ENCODE results near the gene BACH2. TPM values are rescaled to one million over a fixed set of nuclear protein-coding genes. Genes with fewer than 3 reads are reported as not detected.
"Not testable (repeated sequence)": the region's sequence is repeated elsewhere in the genome, so short reads cannot be mapped to it uniquely, and the experiment has no call there.

The BACH2 gene
- total RNA-seq = 10 to 100 TPM; 73.1 to 78.0 TPM

DNA sequence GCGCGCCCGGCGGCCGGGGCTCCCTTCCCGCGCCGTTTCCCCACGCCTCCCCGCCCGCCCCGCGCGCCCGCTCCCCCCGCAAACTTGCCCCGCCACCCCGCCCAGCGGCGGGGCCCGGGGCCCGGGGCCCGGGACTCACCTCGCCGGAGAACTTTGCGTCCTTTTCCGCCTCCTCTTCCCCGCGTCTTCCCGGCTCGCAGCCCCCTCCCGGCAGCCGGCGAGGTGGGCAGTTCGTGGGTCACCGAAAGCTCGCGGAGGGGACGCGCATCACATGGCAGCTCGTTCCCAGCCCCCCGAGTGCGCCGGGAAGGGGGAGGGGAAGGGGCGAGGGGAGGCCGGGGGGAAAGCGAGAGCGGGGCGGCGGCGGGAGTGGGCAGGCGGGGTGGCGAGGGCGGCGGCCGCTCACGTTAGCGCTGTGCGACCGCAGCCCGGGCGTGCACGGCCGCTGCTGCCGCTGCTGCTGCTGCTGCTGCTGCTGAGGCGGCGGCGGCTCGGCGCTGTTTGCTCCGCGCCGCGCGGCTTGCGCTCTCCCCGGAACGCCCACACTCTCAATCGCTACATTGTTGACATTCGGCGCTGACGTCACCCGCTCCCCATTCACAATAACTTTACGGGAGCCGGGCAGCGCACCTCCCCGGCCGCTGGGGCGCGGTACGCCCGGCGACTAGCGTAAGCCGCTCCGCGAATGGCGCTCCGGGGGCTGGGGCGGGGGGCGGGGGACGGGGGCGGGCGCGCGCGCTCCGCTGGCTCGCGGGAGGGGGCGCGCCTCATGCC lies at the start of gene BACH2:
TSS of gene BACH2 (minus strand) at position 503 of the 774 bp plus-strand sequence. CDS start 287,999 bp downstream, outside the sequence.
- no peaks in the 10 kb centered on the region for H3K27me3 Mint-ChIP-seq
- H3K27ac Mint-ChIP-seq = peak within 1 kb of the TSS; percentile 98
- peak; percentile 94 for DNase-seq
- peak within 1 kb of the TSS; percentile 94 for H3K4me3 Mint-ChIP-seq
- H3K36me3 Mint-ChIP-seq = peaks cover 41% of the 10 kb centered on the region
- no peaks in the 10 kb centered on the region for H3K9me3 Mint-ChIP-seq
- H3K4me1 Mint-ChIP-seq = peaks cover 35% of the 10 kb centered on the region

DNA sequence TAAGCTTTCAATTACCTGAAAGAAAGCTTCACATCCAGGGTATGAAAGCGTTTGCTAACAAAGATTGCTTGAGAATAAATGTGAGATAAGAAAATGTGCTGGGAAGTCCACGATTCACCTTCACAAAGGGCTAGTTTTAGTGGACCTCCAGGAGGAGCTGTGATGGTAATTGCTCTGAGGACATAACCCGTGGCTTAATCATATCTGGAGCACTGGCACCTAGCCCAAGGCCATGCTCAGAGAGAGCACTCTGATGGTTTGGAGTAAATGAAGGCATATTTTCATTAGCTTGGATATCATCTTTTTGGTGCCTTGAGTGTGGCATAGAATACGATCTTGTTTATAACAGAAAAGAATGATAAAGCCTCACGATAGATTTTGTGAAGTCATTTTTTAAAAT lies 46.9 kb upstream of the BACH2 start:
- H3K27ac Mint-ChIP-seq = no peak overlapping the region
- H3K36me3 Mint-ChIP-seq = peaks cover 9% of the 10 kb centered on the region

DNA sequence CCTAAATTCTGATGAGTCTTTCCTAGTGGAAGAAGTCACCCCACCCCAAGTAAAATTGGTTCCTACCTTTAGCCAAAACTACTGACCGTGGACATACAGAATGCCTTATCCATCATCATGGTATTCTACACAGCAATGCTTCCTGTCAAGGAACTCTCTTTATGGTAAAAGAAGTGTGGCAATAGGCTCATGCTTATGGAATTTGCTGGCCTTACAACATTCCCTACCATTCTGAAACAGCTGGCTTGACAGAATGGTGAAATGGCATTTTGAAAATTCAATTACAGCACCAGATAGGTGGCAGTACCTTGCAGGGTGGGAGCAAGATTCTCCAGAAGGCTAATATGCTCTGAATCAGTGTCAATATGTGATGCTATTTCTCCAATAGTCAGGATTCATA lies 41.8 kb upstream of the BACH2 start:
- Mint-ChIP-seq H3K4me3 (no peak overlapping the region), H3K36me3 (peaks cover 19% of the 10 kb centered on the region), H3K27ac (no peak overlapping the region), H3K9me3 (peaks cover 12% of the 10 kb centered on the region), H3K4me1 (no peaks in the 10 kb centered on the region), H3K27me3 (no peaks in the 10 kb centered on the region)
- no peak for DNase-seq

More for the DNA sequence above, 46.9 kb upstream of the BACH2 start:
- no peak for DNase-seq
- peaks cover 15% of the 10 kb centered on the region for H3K4me1 Mint-ChIP-seq
- H3K9me3 Mint-ChIP-seq = peaks cover 5% of the 10 kb centered on the region
- H3K27me3 Mint-ChIP-seq = no peaks in the 10 kb centered on the region
- H3K4me3 Mint-ChIP-seq = no peak overlapping the region

DNA sequence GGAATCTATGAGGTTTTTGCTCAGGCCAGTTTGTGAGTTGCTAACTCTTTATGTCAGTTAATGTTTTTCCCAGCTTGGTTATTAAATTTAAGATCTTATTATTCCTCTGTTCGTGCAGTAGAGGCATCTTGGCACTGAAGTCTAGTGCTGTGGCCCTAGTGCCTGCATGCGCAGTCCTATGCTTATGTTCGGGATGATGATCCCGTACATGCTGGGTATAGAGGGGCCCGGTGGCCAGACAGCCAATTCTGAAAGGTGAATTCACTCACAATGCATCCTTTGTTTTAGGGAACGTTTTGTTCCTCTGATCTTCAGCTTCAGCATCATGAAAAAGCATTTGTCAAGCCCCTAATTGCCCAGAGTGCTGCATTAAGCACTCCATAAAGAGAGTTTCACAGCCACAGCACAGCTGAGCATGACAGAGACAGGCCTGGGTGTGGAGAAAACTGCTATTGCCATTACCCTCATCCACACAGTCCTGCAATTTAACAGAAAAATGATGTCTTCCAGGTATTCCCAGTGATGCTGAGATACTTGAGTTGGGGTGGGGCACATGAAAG lies 39.8 kb upstream of the BACH2 start:
- Mint-ChIP-seq H3K27ac (no peak overlapping the region), H3K4me3 (no peak overlapping the region), H3K4me1 (no peaks in the 10 kb centered on the region), H3K27me3 (no peaks in the 10 kb centered on the region), H3K36me3 (peaks cover 22% of the 10 kb centered on the region), H3K9me3 (peaks cover 12% of the 10 kb centered on the region)
- no peak for DNase-seq

DNA sequence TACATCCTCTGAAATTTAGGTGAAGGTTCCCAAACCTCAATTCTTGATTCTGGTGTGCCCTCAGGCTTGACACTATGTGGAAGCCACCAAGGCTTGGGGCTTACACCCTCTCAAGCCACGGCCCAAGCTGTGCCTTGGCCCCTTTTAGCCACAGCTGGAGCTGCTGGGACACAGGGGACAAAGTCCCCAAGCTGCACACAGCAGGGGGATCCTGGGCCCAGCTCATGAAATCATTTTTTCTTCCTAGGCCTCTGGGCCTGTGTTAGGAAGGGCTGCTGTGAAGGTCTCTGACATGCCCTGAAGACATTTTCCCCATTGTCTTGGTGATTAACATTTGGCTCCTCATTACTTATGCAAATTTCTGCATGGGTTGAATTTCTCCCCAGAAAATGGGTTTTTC lies 37.3 kb upstream of the BACH2 start:
- Mint-ChIP-seq H3K27ac (no peak overlapping the region), H3K9me3 (peaks cover 7% of the 10 kb centered on the region), H3K36me3 (peaks cover 16% of the 10 kb centered on the region), H3K27me3 (no peaks in the 10 kb centered on the region), H3K4me3 (no peak overlapping the region), H3K4me1 (peaks cover 2% of the 10 kb centered on the region)
- DNase-seq = no peak

DNA sequence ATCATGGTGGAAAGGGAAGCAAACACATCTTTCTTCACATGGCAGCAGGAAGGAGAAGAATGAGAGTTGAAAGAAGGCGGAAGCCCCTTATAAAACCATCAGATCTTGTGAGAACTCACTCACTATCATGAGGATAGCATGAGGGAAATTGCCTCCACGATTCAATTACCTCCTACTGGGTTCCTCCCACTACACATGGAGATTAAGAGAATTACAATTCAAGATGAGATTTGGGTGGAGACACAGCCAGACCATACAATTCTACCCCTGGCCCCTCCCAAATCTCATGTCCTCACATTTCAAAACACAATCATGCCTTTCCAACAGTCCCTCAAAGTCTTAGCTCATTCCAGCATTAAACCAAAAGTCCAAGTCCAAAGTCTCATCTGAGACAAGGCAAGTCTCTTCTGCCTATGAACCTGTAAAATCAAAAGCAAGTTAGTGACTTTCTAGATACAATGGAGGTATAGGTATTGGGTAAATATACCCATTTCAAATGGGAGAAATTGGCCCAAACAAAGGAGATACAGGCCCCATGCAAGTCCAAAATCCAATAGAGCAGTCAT lies 36.4 kb upstream of the BACH2 start:
- not testable (repeated sequence) for DNase-seq, H3K9me3 Mint-ChIP-seq, H3K27ac Mint-ChIP-seq, H3K4me1 Mint-ChIP-seq, H3K4me3 Mint-ChIP-seq, H3K27me3 Mint-ChIP-seq
- H3K36me3 Mint-ChIP-seq = peaks cover 16% of the 10 kb centered on the region

DNA sequence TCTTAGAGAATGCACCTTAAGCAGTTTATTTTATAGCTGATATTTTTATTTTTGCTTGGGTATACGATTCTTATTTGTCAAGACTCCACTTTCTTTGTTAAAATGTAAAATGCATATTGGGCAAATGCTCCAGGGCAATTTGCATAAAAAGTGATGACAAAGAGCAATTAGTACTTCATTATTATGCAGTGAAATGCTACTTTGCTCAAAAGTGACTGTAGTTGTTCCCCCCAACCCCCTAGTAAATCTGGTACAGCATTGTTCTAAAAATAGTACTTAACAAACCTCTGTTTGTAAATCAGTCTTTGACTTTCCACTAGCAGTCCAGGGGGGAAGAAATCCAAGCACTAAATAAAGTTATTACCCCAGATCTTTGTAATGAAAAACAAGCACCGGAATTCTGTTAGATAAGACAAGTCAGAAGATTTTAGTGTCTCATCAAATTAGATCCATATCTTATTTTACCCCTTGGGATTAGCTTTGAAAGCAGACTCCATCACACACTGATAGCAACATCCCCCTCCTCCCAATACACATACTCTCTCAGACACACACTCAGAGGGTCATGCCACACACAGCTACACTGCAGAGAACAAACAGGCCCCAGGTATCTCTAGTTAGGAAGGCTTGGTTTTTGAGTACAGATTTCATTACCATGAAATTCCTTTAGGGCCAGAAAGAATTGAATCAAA lies 32.9 kb upstream of the BACH2 start:
- Mint-ChIP-seq H3K4me3 (no peak overlapping the region), H3K4me1 (peaks cover 26% of the 10 kb centered on the region), H3K9me3 (peaks cover 4% of the 10 kb centered on the region), H3K27me3 (no peaks in the 10 kb centered on the region), H3K27ac (no peak overlapping the region), H3K36me3 (peaks cover 10% of the 10 kb centered on the region)
- no peak for DNase-seq

DNA sequence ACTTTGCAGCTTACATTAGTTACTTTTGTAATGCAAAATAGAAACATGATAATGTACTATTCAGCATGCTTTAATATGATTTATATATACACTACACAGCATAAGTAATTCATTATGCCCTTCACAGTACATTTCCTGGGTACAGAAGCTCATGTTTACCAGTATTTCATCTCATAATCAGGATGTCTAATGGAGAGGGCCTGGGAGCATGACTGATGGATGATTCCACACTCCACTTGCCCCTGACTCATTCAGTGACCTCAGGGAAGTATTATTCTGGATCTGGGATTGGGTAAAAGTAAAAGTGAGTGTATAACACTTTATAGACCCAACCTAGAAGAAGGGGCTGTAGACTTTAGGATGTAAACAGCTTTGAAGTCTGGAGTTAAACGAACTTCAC lies 31.4 kb upstream of the BACH2 start:
- peaks cover 2% of the 10 kb centered on the region for H3K36me3 Mint-ChIP-seq
- no peak for DNase-seq
- H3K27me3 Mint-ChIP-seq = no peaks in the 10 kb centered on the region
- peaks cover 33% of the 10 kb centered on the region for H3K4me1 Mint-ChIP-seq
- H3K9me3 Mint-ChIP-seq = no peaks in the 10 kb centered on the region
- no peak overlapping the region for H3K4me3 Mint-ChIP-seq
- H3K27ac Mint-ChIP-seq = no peak overlapping the region

DNA sequence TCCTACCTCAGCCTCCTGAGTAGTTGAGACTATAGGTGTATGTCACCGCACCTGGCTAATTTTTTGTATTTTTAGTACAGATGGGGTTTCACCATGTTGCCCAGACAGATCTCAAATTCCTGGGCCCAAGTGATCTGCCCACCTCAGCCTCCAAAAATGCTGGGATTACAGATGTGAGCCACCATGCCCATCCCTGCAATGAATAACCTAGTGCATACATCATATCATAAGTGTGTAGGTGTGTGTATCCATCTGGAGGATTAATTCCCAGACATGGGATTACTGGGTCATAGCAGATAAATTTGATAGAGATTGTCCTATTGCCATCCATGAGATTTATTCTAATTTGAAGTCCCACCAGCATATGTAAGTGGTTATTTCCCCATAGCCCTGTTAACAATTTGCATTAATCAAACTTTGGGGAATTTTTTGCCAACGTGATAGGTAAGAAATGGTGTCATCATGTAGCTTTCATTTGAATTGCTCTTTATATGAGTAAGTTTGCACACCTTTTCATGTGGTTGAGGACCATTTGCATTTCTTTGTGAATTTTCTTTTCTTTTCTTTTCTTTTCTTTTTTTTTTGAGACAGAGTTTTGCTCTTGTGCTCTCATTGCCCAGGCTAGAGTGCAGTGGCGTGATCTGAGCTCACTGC lies 29.9 kb upstream of the BACH2 start:
- DNase-seq = peak; percentile 17
- Mint-ChIP-seq H3K27ac (peak overlapping the region; percentile 72), H3K4me3 (no peak overlapping the region), H3K27me3 (no peaks in the 10 kb centered on the region), H3K36me3 (peaks cover 7% of the 10 kb centered on the region), H3K4me1 (peaks cover 37% of the 10 kb centered on the region), H3K9me3 (no peaks in the 10 kb centered on the region)

DNA sequence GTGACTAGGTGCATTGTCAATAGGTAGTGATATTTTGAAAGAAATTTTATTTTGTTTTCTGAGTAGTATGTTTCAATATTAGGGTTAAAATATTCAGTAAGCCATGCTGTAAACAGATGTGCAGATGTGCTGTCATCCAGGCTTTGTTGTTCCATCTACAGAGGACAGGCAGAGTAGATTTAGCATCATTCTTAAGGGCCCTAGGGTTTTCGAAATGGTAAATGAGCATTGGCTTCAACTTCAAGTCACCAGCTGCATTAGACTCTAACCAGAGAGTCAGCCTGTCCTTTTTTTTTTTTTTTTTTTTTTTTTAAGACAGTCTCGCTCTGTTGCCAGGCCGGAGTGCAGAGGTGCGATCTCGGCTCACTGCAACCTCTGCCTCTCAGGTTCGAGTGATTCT lies 27.1 kb upstream of the BACH2 start:
- Mint-ChIP-seq H3K36me3 (peaks cover 11% of the 10 kb centered on the region), H3K27ac (no peak overlapping the region), H3K27me3 (no peaks in the 10 kb centered on the region), H3K4me1 (peaks cover 62% of the 10 kb centered on the region), H3K9me3 (peaks cover 2% of the 10 kb centered on the region), H3K4me3 (no peak overlapping the region)
- no peak for DNase-seq

DNA sequence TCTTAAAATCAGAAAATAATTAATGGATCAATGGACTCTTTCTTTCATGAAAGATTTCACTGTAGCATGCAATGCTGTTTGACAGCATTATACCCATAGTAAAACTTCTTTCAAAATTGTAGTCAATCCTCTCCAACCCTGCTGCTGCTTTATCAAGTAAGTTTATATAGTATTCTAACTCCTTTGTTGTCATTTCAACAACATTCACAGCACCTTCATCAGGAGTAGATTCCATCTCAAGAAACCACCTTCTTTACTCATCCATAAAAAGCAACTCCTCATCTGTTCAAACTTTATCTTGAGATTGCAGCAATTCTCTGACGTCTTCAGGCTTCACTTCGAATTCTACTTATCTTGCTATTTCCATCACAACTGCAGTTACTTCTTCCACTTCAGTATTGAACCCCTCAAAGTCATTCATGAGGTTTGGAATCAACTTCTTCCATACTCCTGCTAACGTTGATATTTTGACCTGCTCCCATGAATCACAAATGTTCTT lies 26.4 kb upstream of the BACH2 start:
- no peaks in the 10 kb centered on the region for H3K27me3 Mint-ChIP-seq
- no peak for DNase-seq
- H3K4me3 Mint-ChIP-seq = no peak overlapping the region
- H3K36me3 Mint-ChIP-seq = peaks cover 11% of the 10 kb centered on the region
- H3K9me3 Mint-ChIP-seq = peaks cover 2% of the 10 kb centered on the region
- no peak overlapping the region for H3K27ac Mint-ChIP-seq
- H3K4me1 Mint-ChIP-seq = peaks cover 60% of the 10 kb centered on the region

DNA sequence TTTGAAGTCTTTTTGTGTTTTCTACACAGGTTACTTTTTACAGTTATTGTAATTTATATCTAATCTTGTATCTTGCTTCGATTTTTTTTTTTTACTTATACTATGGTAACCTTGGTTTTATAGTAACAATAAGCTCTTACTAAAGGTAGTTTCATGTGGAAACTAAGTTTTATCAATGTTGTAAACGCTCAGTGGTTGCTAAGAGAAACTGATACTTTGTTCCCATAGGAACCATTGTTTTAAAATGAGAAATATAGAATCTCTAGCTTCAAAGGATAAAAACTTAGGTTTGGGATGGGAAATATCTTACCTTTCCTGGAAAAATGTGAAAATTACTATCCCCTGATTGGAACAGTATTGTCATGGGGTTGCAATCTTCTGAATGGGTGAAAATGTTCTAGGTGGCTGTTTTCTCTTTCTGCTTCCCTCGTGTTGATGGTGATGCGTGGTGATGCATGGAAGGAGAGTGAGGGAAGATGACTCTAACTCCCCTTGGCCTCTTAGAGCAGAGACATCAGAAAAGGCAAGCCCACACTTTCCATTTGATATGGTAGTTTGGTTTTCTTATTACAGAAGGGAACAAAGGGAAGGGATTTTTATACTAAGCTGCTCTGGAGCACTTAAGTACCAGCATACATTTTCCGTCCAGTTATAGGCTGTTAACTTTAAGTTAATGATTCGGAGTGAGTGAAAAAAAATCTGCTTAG lies 23.5 kb upstream of the BACH2 start:
- Mint-ChIP-seq H3K36me3 (peaks cover 11% of the 10 kb centered on the region), H3K27me3 (no peaks in the 10 kb centered on the region), H3K4me3 (peak overlapping the region; percentile 38), H3K27ac (peak overlapping the region; percentile 91), H3K4me1 (peaks cover 44% of the 10 kb centered on the region), H3K9me3 (peaks cover 2% of the 10 kb centered on the region)
- peak; percentile 41 for DNase-seq

DNA sequence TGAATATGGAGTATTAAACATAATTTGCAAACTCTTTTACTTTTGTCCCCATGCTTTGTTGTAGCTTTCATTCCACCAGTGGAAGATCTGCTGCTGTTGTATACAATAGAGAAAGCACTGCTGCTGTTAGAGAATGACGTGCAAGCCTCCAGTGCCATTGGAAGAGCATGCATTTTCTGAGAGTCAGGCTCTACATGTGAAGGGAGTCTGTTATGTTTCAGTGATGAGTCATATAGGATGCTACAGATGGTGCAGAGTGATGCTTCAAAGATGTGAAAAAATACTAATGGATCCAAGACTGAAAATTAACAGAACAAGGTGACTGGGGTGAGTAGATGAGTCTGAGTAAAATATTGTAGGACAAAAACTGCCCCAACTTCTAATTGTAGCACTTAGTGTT lies 22.4 kb upstream of the BACH2 start:
- Mint-ChIP-seq H3K27ac (peak overlapping the region; percentile 71), H3K27me3 (no peaks in the 10 kb centered on the region), H3K4me1 (peaks cover 34% of the 10 kb centered on the region), H3K4me3 (no peak overlapping the region), H3K9me3 (peaks cover 2% of the 10 kb centered on the region), H3K36me3 (peaks cover 11% of the 10 kb centered on the region)
- DNase-seq = peak; percentile 16

DNA sequence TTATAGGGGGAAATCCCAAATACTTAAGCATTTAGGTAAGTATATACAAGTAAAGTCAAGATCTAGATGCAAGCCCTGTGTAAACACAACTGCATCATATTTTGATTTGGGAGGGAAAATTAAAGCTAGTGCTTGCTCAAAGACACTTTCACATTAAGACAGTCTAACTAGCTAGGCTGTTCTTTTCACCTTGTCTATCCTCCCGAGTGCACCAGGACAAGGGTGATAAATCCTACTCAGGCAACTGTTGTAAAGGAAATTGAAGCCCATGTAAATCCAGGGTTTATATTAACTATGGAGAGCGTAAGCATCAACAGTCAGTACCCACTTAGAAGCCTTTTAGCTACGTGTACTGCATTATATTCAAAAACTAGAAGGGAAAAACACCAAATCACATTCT lies 19.3 kb upstream of the BACH2 start:
- no peaks in the 10 kb centered on the region for H3K27me3 Mint-ChIP-seq
- no peak overlapping the region for H3K27ac Mint-ChIP-seq
- no peaks in the 10 kb centered on the region for H3K9me3 Mint-ChIP-seq
- no peaks in the 10 kb centered on the region for H3K36me3 Mint-ChIP-seq
- DNase-seq = no peak
- H3K4me3 Mint-ChIP-seq = no peak overlapping the region
- peaks cover 23% of the 10 kb centered on the region for H3K4me1 Mint-ChIP-seq
